WTC11 (cell line): ENCODE results near the gene CBX7. TPM values are rescaled to one million over a fixed set of nuclear protein-coding genes. Genes with fewer than 3 reads are reported as not detected.

ENCODE experiments used
- ATAC-seq: fragments of 200-7000 bp; cut with Tn5 transposase; 2 replicates; pipeline ENCODE4 v1.10.0; 2021; ENCODE audit warnings: mild to moderate bottlenecking, moderate library complexity
- CTCF ChIA-PET: fragments of 300-600 bp; sonication (Branson Sonifier 250); formaldehyde crosslinking; loops from one replicate; lab custom pipeline; 2021; ENCODE audit warnings: antibody characterized with exemption; lab: Charles Lee
- POLR2A ChIA-PET: fragments of 350-600 bp; sonication (Branson Sonifier 250); formaldehyde crosslinking; loops from one replicate; lab custom pipeline; 2021; ENCODE audit warnings: antibody characterized with exemption; lab: Charles Lee
- DNase-seq: peaks from one replicate; pipeline ENCODE4 v3.0.0; 2021; ENCODE audit warnings: low spot score
- H3K27ac Mint-ChIP-seq: 2 replicates; pipeline ENCODE4 v1.8.0; 2021; ENCODE audit warnings: mixed read lengths
- H3K27me3 Mint-ChIP-seq: 2 replicates; pipeline ENCODE4 v1.8.0; 2021; ENCODE audit warnings: low read depth, mild to moderate bottlenecking, moderate library complexity, mixed read lengths
- H3K36me3 Mint-ChIP-seq: 2 replicates; pipeline ENCODE4 v1.8.0; 2021; ENCODE audit warnings: mixed read lengths
- H3K4me1 Mint-ChIP-seq: 2 replicates; pipeline ENCODE4 v1.8.0; 2022; ENCODE audit warnings: mixed read lengths
- H3K4me3 Mint-ChIP-seq: 2 replicates; pipeline ENCODE4 v1.8.0; 2021; ENCODE audit warnings: mild to moderate bottlenecking, moderate library complexity, mixed read lengths
- H3K9me3 Mint-ChIP-seq: 2 replicates; pipeline ENCODE4 v1.8.0; 2021; ENCODE audit warnings: mixed read lengths
- ELF4 ChIP-seq: sonication (generic); formaldehyde crosslinking; IDR thresholded peaks from 2 replicates; pipeline ENCODE4 v1.8.1; 2022; ENCODE audit warnings: low read depth, mild to moderate bottlenecking, moderate library complexity, missing genetic modification reagents
- FOXK1 ChIP-seq: sonication (generic); formaldehyde crosslinking; IDR thresholded peaks from 2 replicates; pipeline ENCODE4 v1.8.0; 2022; ENCODE audit warnings: mild to moderate bottlenecking, moderate library complexity, missing genetic modification reagents
- GTF2I ChIP-seq: fragments of 250-450 bp; sonication (Bioruptor Pico); conservative IDR thresholded peaks from 2 replicates; pipeline ENCODE4 v1.4.0; 2021; ENCODE audit warnings: mild to moderate bottlenecking
- JAZF1 ChIP-seq: fragments of 250-450 bp; sonication (Bioruptor Pico); IDR thresholded peaks from 2 replicates; pipeline ENCODE4 v1.9.0; 2021; ENCODE audit warnings: moderate library complexity, mild to moderate bottlenecking, inconsistent platforms
- MXD4 ChIP-seq: fragments of 250-450 bp; sonication (Bioruptor Pico); IDR thresholded peaks from 2 replicates; pipeline ENCODE4 v1.8.0; 2021; ENCODE audit warnings: mild to moderate bottlenecking, moderate library complexity, borderline replicate concordance
- ZBTB21 ChIP-seq: sonication (generic); formaldehyde crosslinking; IDR thresholded peaks from 2 replicates; pipeline ENCODE4 v1.8.1; 2023; ENCODE audit warnings: mild to moderate bottlenecking, missing genetic modification reagents, borderline replicate concordance
- ZNF263 ChIP-seq: sonication (generic); formaldehyde crosslinking; IDR thresholded peaks from 2 replicates; pipeline ENCODE4 v1.8.1; 2022; ENCODE audit warnings: low read depth, mild to moderate bottlenecking, moderate library complexity, missing genetic modification reagents
- ZNF317 ChIP-seq: sonication (generic); formaldehyde crosslinking; IDR thresholded peaks from 2 replicates; pipeline ENCODE4 v1.8.1; 2023; ENCODE audit warnings: low read depth, mild to moderate bottlenecking, moderate library complexity, missing genetic modification reagents, borderline replicate concordance
- ZNF396 ChIP-seq: fragments of 250-450 bp; sonication (Bioruptor Pico); IDR thresholded peaks from 2 replicates; pipeline ENCODE4 v1.8.0; 2021; ENCODE audit warnings: mild to moderate bottlenecking, moderate library complexity, borderline replicate concordance
- total RNA-seq: library from RNA; stranded (reverse); gene quantifications from 3 replicates; pipeline ENCODE4 v1.2.3, GENCODE V29; 2021
- TF ChIP-seq, protein P1 (sequence below): sonication (generic); formaldehyde crosslinking; IDR thresholded peaks from 2 replicates; pipeline ENCODE4 v1.8.0; 2022; ENCODE audit warnings: mild to moderate bottlenecking, missing genetic modification reagents
- TF ChIP-seq, protein P2 (sequence below): sonication (generic); formaldehyde crosslinking; IDR thresholded peaks from 2 replicates; pipeline ENCODE4 v1.8.1; 2022; ENCODE audit warnings: mild to moderate bottlenecking, missing genetic modification reagents, moderate library complexity, borderline replicate concordance
- TF ChIP-seq, protein P3 (sequence below): fragments of 250-450 bp; sonication (Bioruptor Pico); IDR thresholded peaks from 2 replicates; pipeline ENCODE4 v1.9.0; 2021; ENCODE audit warnings: mild to moderate bottlenecking
- TF ChIP-seq, protein P4 (sequence below): sonication (generic); formaldehyde crosslinking; IDR thresholded peaks from 2 replicates; pipeline ENCODE4 v1.8.1; 2022; ENCODE audit warnings: missing genetic modification reagents, borderline replicate concordance
- TF ChIP-seq, protein P5 (sequence below): sonication (generic); formaldehyde crosslinking; IDR thresholded peaks from 2 replicates; pipeline ENCODE4 v1.8.1; 2023; ENCODE audit warnings: mild to moderate bottlenecking, missing genetic modification reagents, moderate library complexity
- TF ChIP-seq, protein P6 (sequence below): fragments of 250-450 bp; sonication (Bioruptor Pico); conservative IDR thresholded peaks from 2 replicates; pipeline ENCODE4 v1.9.0; 2021; ENCODE audit warnings: mild to moderate bottlenecking
- TF ChIP-seq, protein P7 (sequence below): sonication (generic); formaldehyde crosslinking; IDR thresholded peaks from 2 replicates; pipeline ENCODE4 v1.8.1; 2022; ENCODE audit warnings: low read depth, mild to moderate bottlenecking, moderate library complexity, missing genetic modification reagents, borderline replicate concordance
- TF ChIP-seq, protein P8 (sequence below): fragments of 200-600 bp; IDR thresholded peaks from 2 replicates; pipeline ENCODE4 v1.8.0; 2022; ENCODE audit warnings: antibody characterized with exemption

The CBX7 gene
- total RNA-seq, 1 experiment from 2014 or later: 10.6 TPM

DNA sequence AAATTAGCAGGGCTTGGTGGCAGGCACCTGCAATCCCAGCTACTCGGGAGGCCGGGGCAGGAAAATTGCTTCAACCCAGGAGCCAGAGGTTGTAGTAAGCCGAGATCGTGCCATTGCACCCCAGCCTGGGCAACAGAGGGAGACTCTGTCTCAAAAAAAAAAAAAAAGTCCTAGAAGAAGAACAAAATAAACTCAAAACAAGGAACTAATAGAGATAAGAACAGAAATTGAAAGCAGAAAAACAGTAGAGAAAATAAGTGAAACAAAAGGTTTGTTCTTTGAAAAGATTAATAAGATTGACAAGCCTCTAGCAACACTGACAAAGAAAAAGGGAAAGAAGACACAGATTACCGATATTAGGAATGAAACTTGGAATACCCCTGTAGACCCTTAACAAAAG, 45.1 kb upstream of the CBX7 start:
- TF ChIP-seq, protein P1, sequence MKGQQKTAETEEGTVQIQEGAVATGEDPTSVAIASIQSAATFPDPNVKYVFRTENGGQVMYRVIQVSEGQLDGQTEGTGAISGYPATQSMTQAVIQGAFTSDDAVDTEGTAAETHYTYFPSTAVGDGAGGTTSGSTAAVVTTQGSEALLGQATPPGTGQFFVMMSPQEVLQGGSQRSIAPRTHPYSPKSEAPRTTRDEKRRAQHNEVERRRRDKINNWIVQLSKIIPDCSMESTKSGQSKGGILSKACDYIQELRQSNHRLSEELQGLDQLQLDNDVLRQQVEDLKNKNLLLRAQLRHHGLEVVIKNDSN (CRISPR knock-in tag): no peak
- TF ChIP-seq, protein P2, sequence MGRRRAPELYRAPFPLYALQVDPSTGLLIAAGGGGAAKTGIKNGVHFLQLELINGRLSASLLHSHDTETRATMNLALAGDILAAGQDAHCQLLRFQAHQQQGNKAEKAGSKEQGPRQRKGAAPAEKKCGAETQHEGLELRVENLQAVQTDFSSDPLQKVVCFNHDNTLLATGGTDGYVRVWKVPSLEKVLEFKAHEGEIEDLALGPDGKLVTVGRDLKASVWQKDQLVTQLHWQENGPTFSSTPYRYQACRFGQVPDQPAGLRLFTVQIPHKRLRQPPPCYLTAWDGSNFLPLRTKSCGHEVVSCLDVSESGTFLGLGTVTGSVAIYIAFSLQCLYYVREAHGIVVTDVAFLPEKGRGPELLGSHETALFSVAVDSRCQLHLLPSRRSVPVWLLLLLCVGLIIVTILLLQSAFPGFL (CRISPR knock-in tag): no peak
- TF ChIP-seq, protein P3, sequence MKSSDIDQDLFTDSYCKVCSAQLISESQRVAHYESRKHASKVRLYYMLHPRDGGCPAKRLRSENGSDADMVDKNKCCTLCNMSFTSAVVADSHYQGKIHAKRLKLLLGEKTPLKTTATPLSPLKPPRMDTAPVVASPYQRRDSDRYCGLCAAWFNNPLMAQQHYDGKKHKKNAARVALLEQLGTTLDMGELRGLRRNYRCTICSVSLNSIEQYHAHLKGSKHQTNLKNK (CRISPR knock-in tag): no peak
- TF ChIP-seq ZNF263: no peak
- no peak for DNase-seq
- Mint-ChIP-seq H3K27ac (no peak overlapping the region), H3K36me3 (peaks cover 15% of the 10 kb centered on the region), H3K9me3 (peaks cover 15% of the 10 kb centered on the region), H3K4me3 (no peak overlapping the region), H3K27me3 (no peaks in the 10 kb centered on the region; the same call in 1 of the 2 replicates), H3K4me1 (peaks cover 11% of the 10 kb centered on the region)
- CTCF ChIA-PET: interaction anchor here (0.7 kb wide), 1 partner anchor 12 kb away, joined by 3 read pairs; no protein-coding TSS in a partner anchor
- POLR2A ChIA-PET: no interaction called here
- no peak for ATAC-seq

DNA sequence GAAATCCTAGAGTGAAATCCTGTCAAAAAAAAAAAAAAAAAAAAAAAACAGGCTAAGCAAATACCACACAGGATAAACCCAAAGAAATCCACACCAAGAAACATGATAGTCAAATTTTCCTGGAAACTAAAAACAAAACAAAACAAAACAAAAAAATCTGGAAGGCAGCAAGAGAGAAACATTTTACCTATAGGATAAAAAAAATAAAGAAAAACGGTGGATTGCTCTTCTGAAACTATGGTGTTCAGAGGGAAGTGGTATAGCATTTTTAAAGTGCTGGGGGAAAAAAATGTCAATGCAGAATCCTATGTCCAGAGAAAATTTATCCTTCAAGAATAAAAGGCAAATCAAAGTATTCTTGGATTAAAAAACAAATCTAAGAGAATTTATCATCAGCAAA, 41.6 kb upstream of the CBX7 start:
- DNase-seq: no peak
- H3K4me1 Mint-ChIP-seq: peaks cover 11% of the 10 kb centered on the region
- ChIA-PET CTCF (no interaction called here), POLR2A (no interaction called here)
- H3K27me3 Mint-ChIP-seq: no peaks in the 10 kb centered on the region; the same call in 1 of the 2 replicates
- peaks cover 9% of the 10 kb centered on the region for H3K36me3 Mint-ChIP-seq
- no peak overlapping the region for H3K27ac Mint-ChIP-seq
- peaks cover 6% of the 10 kb centered on the region for H3K9me3 Mint-ChIP-seq
- TF ChIP-seq, protein P4, sequence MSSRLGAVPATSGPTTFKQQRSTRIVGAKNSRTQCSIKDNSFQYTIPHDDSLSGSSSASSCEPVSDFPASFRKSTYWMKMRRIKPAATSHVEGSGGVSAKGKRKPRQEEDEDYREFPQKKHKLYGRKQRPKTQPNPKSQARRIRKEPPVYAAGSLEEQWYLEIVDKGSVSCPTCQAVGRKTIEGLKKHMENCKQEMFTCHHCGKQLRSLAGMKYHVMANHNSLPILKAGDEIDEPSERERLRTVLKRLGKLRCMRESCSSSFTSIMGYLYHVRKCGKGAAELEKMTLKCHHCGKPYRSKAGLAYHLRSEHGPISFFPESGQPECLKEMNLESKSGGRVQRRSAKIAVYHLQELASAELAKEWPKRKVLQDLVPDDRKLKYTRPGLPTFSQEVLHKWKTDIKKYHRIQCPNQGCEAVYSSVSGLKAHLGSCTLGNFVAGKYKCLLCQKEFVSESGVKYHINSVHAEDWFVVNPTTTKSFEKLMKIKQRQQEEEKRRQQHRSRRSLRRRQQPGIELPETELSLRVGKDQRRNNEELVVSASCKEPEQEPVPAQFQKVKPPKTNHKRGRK (CRISPR knock-in tag): no peak
- TF ChIP-seq GTF2I (CRISPR knock-in tag) (no peak), ZNF317 (CRISPR knock-in tag) (peak; percentile 83; the same call in 1 of the 2 replicates)
- TF ChIP-seq, protein P5, sequence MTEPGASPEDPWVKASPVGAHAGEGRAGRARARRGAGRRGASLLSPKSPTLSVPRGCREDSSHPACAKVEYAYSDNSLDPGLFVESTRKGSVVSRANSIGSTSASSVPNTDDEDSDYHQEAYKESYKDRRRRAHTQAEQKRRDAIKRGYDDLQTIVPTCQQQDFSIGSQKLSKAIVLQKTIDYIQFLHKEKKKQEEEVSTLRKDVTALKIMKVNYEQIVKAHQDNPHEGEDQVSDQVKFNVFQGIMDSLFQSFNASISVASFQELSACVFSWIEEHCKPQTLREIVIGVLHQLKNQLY (CRISPR knock-in tag): no peak
- no peak overlapping the region for H3K4me3 Mint-ChIP-seq
- ATAC-seq: no peak

DNA sequence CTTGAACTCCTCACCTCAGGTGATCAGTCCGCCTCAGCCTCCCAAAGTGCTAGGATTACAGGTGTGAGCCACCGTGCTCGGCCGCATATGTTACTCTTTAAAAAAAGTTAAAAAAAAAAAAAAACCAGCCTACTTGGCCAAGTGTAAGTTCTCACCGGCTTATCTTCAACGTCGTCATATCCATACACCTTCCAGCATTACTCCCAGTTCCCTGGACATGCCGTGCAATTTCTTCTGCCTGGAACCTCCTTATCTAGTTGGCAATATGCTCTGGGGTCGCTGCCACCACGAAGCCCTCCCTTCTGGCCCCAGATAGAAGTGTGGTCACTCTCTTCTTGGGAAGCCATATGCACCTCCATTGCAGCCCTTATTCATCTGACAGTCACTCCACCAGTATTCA, 36.3 kb upstream of the CBX7 start:
- DNase-seq (no peak), ATAC-seq (no peak)
- CTCF ChIA-PET: no interaction called here
- Mint-ChIP-seq H3K9me3 (peaks cover 15% of the 10 kb centered on the region), H3K27ac (no peak overlapping the region), H3K36me3 (peaks cover 18% of the 10 kb centered on the region), H3K4me1 (peaks cover 8% of the 10 kb centered on the region; the same call in 1 of the 2 replicates), H3K27me3 (no peaks in the 10 kb centered on the region; the same call in 1 of the 2 replicates), H3K4me3 (no peak overlapping the region)
- POLR2A ChIA-PET: interaction anchor here (0.6 kb wide), 1 partner anchor 304 kb away, joined by 5 read pairs; no protein-coding TSS in a partner anchor
- TF ChIP-seq, protein P6, sequence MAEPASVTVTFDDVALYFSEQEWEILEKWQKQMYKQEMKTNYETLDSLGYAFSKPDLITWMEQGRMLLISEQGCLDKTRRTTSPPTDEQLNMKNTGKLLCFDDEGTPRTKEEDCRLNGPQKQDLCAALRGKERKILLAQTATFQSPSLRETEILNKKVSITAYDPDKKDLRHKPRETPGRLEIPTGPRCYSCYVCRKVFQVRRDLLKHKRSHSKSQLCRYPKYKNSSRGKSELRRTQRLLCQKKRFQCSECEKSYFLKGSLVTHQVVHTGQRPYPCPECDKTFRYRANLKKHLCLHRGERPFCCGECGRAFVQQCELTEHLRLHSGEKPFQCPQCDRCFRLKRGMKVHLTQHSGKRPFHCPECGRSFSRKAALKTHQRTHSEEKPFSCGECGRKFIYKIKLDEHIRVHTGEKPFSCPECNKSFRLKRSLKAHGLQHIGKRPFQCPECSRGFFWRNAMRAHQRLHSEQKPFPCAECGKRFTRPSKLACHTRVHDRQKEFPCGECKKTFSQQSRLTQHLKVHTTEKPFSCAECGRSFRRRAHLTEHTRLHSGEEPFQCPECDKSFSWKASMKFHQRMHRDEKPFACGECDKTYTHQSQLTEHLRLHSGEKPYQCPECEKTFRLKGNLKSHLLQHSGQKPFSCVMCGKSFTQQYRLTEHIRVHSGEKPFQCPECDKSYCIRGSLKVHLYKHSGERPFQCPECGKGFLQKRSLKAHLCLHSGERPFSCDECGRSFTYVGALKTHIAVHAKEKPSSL (CRISPR knock-in tag): no peak
- TF ChIP-seq, protein P7, sequence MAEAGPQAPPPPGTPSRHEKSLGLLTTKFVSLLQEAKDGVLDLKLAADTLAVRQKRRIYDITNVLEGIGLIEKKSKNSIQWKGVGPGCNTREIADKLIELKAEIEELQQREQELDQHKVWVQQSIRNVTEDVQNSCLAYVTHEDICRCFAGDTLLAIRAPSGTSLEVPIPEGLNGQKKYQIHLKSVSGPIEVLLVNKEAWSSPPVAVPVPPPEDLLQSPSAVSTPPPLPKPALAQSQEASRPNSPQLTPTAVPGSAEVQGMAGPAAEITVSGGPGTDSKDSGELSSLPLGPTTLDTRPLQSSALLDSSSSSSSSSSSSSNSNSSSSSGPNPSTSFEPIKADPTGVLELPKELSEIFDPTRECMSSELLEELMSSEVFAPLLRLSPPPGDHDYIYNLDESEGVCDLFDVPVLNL (CRISPR knock-in tag): no peak
- TF ChIP-seq ELF4: no peak
- no peak for TF ChIP-seq JAZF1 (CRISPR knock-in tag)
- TF ChIP-seq, protein P1 (CRISPR knock-in tag): no peak
- TF ChIP-seq FOXK1: no peak
- TF ChIP-seq ZNF396: no peak
- no peak for TF ChIP-seq MXD4
- no peak for TF ChIP-seq ZBTB21
- TF ChIP-seq, protein P4 (CRISPR knock-in tag): no peak
- TF ChIP-seq, protein P8, sequence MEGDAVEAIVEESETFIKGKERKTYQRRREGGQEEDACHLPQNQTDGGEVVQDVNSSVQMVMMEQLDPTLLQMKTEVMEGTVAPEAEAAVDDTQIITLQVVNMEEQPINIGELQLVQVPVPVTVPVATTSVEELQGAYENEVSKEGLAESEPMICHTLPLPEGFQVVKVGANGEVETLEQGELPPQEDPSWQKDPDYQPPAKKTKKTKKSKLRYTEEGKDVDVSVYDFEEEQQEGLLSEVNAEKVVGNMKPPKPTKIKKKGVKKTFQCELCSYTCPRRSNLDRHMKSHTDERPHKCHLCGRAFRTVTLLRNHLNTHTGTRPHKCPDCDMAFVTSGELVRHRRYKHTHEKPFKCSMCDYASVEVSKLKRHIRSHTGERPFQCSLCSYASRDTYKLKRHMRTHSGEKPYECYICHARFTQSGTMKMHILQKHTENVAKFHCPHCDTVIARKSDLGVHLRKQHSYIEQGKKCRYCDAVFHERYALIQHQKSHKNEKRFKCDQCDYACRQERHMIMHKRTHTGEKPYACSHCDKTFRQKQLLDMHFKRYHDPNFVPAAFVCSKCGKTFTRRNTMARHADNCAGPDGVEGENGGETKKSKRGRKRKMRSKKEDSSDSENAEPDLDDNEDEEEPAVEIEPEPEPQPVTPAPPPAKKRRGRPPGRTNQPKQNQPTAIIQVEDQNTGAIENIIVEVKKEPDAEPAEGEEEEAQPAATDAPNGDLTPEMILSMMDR: no peak
